HK-2 (cell line): Measurements from ENCODE around the gene CCDC38.
"Not testable (repeated sequence)": the region's sequence is repeated elsewhere in the genome, so short reads cannot be mapped to it uniquely, and the experiment has no call there.

Source experiments
- DNase-seq: peaks from one replicate; pipeline ENCODE4 v3.0.0-alpha.2; 2018; ENCODE audit not compliant: unreplicated experiment

CCDC38 gene

GRCh38 chr12:95942524-95943329 is at the start of gene CCDC38:
TSS of gene CCDC38 (minus strand) at chr12:95942614. CDS start at chr12:95936509, 6,105 bp downstream.
- DNase-seq, result peak; percentile 78

- no peak for DNase-seq
Observed at GRCh38 chr12:95990136-95990535, 47.7 kb upstream of the CCDC38 start.

- no peak for DNase-seq
Observed at GRCh38 chr12:95989504-95990123, 47.2 kb upstream of the CCDC38 start.

- DNase-seq, result no peak
Observed at GRCh38 chr12:95988506-95989275, 46.3 kb upstream of the CCDC38 start.

- no peak for DNase-seq
Observed at GRCh38 chr12:95986635-95987570, 44.5 kb upstream of the CCDC38 start.

- no peak for DNase-seq
Observed at GRCh38 chr12:95984682-95985081, 42.3 kb upstream of the CCDC38 start.

- no peak for DNase-seq
Observed at GRCh38 chr12:95982602-95983001, 40.2 kb upstream of the CCDC38 start.

- no peak for DNase-seq
Observed at GRCh38 chr12:95980437-95980836, 38.0 kb upstream of the CCDC38 start.

- DNase-seq, result no peak
Observed at GRCh38 chr12:95978774-95979173, 36.4 kb upstream of the CCDC38 start.

GRCh38 chr12:95978351-95978750 is 35.9 kb upstream of the CCDC38 start:
- DNase-seq, result no peak

- DNase-seq, result no peak
Observed at GRCh38 chr12:95977764-95978305, 35.4 kb upstream of the CCDC38 start.

GRCh38 chr12:95976416-95976832 is 34.0 kb upstream of the CCDC38 start:
- no peak for DNase-seq

GRCh38 chr12:95975491-95975890 is 33.1 kb upstream of the CCDC38 start:
- no peak for DNase-seq

- DNase-seq, result no peak
Observed at GRCh38 chr12:95974358-95974757, 31.9 kb upstream of the CCDC38 start.

- DNase-seq, result no peak
Observed at GRCh38 chr12:95972832-95973456, 30.5 kb upstream of the CCDC38 start.

GRCh38 chr12:95970905-95971304 is 28.5 kb upstream of the CCDC38 start:
- DNase-seq, result no peak

GRCh38 chr12:95969116-95969515 is 26.7 kb upstream of the CCDC38 start:
- DNase-seq, result not testable (repeated sequence)

- no peak for DNase-seq
Observed at GRCh38 chr12:95967301-95967700, 24.9 kb upstream of the CCDC38 start.

GRCh38 chr12:95966287-95966870 is 24.0 kb upstream of the CCDC38 start:
- DNase-seq, result no peak

- no peak for DNase-seq
Observed at GRCh38 chr12:95963096-95963495, 20.7 kb upstream of the CCDC38 start.
